ENCODE results near the gene GATC.

DNA sequence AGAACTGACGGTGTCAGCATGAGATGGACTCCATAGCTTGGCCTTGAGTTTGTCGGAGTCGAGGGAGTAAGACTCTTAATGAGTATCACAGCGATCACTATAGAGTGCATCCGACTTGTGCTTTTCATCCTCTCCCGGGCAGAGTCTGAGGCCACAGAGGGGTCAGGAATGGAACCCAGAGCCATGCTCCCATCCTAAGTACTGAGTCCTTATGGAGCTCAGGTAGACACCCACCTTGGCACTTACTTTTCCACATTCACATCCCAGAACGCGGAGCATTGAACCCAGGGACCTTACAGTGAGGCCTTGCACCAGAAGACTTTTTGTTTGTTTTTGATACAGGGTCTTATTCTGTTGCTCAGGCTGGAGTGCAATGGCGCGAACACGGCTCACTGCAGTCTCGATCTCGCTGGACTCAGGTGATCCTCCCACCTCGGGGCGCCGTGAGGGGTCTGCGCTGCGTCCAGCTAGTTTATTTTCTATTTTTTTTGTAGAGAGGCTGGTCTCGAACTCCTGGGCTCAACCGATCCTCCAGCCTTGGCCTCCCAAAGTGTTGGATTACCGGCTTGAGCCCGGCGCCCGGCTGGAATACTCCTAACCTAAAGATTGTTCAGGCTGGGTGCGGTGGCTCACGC, 24.0 kb downstream of the GATC start:
- TF ChIP-seq, protein P1, sequence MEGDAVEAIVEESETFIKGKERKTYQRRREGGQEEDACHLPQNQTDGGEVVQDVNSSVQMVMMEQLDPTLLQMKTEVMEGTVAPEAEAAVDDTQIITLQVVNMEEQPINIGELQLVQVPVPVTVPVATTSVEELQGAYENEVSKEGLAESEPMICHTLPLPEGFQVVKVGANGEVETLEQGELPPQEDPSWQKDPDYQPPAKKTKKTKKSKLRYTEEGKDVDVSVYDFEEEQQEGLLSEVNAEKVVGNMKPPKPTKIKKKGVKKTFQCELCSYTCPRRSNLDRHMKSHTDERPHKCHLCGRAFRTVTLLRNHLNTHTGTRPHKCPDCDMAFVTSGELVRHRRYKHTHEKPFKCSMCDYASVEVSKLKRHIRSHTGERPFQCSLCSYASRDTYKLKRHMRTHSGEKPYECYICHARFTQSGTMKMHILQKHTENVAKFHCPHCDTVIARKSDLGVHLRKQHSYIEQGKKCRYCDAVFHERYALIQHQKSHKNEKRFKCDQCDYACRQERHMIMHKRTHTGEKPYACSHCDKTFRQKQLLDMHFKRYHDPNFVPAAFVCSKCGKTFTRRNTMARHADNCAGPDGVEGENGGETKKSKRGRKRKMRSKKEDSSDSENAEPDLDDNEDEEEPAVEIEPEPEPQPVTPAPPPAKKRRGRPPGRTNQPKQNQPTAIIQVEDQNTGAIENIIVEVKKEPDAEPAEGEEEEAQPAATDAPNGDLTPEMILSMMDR (IDR thresholded peaks at IDR 0.05): no peak
- no peak for TF ChIP-seq POLR2A (IDR thresholded peaks at IDR 0.05)
